Measurements from ENCODE around the gene BNIP5.

The BNIP5 gene

GRCh38 chr6:36336779-36337241, at the start of gene BNIP5:
Gene BNIP5, minus strand, starts transcription at chr6:36336888. Its CDS starts 6,198 bp downstream, at chr6:36330690.
- DNase-seq = no peak

- DNase-seq = no peak
Observed at GRCh38 chr6:36384095-36384494, 47.4 kb upstream of the BNIP5 start.

GRCh38 chr6:36383606-36384005, 46.9 kb upstream of the BNIP5 start:
- no peak for DNase-seq

GRCh38 chr6:36382976-36383375, 46.3 kb upstream of the BNIP5 start:
- no peak for DNase-seq

DNA sequence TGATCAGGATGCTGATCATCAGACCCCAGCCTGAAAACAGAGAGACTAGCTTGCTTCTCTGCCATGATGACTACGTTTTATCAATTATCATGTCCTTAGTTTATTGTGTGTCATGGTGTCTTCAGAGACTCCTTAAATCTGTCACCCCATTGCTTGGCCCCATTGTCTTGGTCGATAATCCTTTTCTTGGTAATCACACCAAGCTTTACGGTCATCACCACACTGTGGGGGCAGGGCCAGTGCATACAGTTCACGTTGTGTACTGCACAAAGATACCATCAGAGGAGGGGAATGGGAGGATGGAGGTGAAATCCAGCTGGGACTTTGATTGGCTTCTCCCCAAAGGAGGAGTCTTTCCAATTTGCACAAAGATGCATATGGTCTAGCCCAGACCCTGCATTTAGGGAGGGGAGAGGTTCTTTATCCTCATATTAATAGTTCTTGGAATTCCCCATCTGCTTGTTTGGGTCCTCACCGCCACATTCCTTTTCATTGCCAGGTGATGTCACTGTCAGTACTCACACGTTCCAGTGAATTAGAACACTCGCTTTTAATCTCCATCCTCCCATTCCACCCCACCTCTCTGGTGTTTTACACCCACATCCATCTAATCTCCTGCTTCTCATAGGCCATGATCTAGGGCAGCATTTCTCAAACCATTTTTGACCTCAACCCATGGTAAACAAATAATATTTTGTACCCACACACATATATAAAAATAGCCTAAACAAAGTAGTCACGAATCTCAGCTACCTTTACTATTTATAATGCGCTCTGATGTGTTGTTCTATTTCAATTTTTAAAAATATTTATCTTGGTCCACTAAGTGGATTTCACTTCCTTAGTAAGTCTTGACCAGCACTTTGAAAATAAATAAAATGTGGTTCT, 45.1 kb upstream of the BNIP5 start:
- no peak for DNase-seq

- DNase-seq = no peak
Observed at GRCh38 chr6:36380166-36380565, 43.5 kb upstream of the BNIP5 start.

GRCh38 chr6:36378936-36379335, 42.2 kb upstream of the BNIP5 start:
- DNase-seq = no peak

DNA sequence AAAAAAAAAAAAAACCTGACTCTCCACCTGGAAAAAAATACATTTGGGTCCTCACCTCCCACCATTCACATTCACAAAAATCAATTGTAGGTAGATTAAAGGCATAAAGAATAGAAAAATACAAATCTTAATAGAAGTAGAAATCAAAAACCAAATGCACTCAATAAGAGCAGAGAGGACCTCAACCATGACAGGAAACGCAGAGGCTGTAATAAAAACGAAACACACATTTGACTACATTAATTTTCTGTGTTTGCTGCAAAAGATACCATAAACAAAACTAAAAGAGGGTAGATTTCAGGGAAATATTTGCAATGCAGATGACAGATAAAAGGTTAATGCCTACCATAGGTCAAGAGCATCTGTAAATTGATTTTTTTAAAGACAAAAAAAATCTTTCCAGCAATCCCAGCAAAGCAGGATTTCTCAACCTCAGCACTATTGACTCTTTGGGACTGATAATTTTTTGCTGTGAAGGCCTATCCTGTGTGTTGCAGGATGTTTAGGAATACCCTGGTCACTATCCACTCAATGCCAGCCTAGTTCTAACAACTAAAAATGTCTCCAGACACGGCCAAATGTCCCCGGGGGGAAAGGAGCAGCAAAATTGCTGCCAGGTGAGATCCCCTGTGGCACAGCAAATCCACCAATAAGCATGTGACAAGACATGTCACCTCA, 41.7 kb upstream of the BNIP5 start:
- no peak for DNase-seq

GRCh38 chr6:36377594-36377993, 40.9 kb upstream of the BNIP5 start:
- DNase-seq = no peak

GRCh38 chr6:36376742-36377141, 40.1 kb upstream of the BNIP5 start:
- no peak for DNase-seq

DNA sequence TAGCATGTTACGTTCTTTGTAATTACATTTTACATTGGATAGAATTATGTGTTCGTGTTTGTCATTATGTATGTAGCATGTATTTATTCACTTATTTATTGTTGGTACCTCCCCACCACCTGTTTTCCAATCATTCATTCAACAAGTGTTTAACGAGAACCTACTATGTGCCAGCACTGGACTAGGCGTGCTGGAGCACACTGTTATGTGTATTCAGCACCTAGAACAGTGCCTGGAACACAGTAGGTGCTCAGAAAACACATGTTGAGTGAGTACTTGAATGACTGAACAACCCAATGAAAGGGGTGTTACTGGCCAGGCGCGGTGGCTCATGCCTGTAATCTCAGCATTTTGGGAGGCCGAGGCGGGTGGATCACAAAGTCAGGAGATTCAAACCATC, 39.5 kb upstream of the BNIP5 start:
- no peak for DNase-seq

DNA sequence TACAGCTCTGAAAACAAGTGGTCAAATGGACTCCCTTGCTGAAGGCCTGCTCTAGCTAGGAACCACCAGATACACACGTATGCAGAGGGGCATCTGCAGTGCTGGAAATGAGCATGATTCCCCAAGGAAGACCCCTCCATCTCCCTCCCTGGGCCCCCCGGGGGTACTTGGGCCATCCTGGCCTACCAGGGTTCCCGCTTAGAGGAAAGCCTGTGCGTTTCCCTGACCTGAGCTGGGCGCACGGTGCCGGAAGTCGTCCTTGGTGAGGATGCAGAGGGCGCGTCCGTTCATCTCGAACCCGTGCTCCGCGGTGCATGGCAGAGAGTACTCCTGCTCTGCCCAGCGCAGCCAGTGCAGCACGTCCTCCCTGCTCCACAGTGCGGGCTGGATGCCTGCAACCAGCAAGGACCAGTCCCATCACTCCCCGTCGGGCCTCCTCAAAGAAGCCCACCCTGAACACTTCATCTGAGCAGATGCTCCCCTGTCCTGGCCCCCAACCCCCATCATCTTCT, 39.0 kb upstream of the BNIP5 start:
- no peak for DNase-seq

- DNase-seq = no peak
Observed at GRCh38 chr6:36374972-36375371, 38.3 kb upstream of the BNIP5 start.

- DNase-seq = no peak
Observed at GRCh38 chr6:36374194-36374593, 37.5 kb upstream of the BNIP5 start.

DNA sequence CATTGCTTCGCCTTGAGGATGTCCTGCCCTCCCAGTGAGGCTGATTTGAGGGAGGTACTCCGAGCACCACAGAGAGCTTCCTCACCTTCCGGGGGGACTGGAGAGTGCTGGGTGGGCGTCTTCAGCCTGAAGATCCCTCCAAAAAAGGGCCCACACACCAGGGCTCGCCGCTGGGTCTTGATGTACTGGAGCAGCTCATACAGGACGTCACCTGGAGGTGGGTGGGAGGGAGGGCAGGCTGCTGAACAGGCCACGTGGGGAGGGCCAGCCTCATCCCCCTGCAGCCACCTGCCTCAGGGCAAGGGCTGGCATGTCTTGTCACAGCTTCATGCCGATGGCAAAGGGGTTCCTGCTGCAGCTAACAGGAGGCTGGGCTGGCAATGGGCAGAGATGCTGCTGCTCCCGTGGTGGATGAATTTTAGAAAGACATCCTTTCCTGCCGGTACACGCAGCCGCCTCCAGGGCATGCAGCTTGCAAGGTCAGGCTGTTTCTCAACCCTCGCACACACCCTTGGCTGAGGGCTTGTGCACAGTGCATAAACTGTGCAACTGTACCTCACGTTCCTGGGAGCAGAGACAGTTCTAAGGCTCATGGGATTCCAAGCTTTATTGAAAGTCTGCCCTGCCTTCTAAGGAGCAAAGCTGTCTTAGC, 36.8 kb upstream of the BNIP5 start:
- DNase-seq = no peak

- no peak for DNase-seq
Observed at GRCh38 chr6:36372088-36372487, 35.4 kb upstream of the BNIP5 start.

DNA sequence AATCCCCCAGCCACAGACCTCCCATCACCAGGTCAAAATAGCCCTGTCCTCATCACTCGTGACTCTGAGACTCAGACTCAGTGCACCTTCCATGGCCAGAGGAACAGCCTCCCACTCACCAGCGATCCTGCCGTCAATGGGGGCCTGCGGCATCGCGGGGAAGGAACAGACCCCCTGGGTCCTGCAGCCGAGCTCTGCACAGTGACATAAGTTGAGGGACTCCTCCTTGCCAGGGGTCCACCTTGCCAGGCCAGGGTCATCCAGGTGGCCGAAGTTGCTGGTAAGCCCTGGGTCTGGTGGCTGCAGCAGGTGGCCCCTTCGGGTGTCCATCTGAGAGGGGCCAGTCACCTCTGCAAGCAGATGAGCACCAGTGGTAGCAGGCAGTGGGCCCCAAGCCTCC, 34.5 kb upstream of the BNIP5 start:
- DNase-seq = no peak

DNA sequence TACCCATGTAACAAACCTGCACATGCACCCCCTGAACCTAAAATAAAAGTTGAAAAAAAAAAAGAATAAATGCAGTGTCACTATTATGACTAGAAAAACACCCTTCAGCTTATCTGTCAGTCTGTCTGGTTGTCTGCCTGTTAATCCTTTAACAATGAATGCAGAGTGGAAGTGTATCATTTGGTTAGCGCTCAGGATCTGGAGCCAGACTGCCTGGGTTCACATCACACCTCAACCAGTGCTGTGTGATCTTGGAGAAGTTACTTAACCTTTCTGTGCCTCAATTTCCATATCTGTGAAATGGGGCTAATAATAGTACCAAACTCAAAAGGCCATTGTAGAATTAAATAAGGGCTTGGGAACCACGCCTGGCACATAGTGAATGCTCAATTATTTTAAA, 34.0 kb upstream of the BNIP5 start:
- no peak for DNase-seq

- no peak for DNase-seq
Observed at GRCh38 chr6:36368921-36369865, 32.5 kb upstream of the BNIP5 start.

- no peak for DNase-seq
Observed at GRCh38 chr6:36368421-36368820, 31.7 kb upstream of the BNIP5 start.

DNA sequence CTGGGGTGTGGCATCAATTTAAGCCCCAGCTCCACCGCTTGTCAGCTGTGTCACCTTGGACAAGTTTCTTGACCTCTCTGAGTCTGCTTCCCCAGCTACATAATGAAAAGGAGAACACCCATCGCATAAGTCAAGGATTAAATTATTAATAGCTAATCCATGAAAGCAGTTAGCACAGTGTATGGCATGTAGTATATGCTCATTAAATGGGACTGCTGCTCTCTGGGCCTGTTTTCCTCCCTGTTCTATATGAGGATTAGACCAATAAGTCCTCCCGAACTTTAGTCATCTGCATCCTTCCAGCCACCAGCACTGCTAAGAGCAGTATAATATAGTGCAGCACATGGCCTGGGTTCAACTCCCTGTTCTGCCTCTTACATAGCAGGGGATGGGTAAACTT, 31.1 kb upstream of the BNIP5 start:
- no peak for DNase-seq
